Activated effector memory CD4-positive, alpha-beta T cell treated with anti-CD3 and anti-CD28 coated beads, Interleukin-2, amount 50 U/mL, for 16 hours (primary cell): ENCODE results near the gene RASD1.
"Not testable (repeated sequence)": the region's sequence is repeated elsewhere in the genome, so short reads cannot be mapped to it uniquely, and the experiment has no call there.

Experiments
- DNase-seq: peaks from one replicate; pipeline ENCODE4 v3.0.0-alpha.2; 2020

Gene RASD1

DNA sequence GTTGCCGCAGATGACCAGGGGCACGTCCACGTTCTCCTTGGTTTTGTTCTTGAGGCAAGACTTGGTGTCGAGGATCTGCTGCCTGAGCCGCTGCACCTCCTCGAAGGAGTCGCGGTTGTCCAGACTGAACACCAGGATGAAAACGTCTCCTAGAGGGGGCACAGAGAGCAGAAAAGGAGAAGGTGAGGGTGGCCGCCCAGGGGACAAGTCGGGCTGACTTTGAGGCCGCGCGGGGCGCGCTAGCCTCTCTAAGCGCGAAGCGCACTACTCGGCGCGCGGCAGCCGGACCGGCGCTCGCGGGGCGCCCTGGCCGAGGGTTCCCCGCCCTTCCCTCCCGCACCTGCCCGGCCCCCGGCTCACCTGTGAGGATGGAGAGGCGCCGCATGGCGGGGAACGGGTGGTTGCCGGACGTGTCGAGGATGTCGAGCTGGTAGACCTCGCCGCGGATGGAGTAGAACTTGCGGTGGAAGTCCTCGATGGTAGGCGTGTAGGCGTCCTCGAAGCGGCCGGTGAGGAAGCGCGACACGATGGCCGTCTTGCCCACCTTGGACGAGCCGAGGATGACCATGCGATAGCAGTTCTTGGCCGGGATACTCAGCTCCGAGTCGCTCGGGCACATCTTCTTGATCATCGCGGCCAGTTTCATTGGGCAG, 533 bp downstream of the RASD1 start:
- peak; percentile 73 for DNase-seq

DNA sequence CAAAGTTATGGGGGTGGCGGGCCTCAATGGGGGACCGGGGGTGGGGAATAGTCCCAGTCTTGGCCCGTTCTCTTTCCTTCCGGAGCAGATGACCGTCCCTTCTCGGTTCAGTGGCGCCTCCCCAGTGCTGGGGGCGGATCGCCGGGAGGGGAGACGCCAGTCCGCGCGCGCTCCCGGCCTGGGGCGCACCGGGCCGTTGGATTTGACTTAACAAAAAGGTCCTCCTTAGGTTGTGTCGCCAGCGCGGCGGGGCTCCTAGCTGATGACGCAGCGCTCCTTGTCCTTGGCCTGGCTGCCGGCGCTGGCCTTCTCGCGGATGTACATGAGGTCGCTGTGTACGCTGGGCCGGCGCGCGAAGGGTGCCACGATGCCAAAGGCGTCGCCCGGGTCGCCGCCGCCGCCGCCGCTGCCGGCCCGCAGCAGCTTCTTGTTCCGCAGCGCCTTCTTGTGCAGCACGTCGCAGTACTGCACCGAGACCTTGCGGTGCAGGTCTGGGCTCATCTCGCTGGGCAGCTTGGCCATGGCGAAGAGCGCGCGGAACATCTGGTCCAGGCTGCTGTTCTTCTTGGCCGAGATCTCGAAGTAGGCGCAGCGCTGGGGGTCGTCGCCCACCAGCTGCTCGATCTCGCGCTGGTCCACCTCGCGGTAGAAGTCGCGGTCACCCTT, 1.2 kb downstream of the RASD1 start:
- peak; percentile 66 for DNase-seq

DNA sequence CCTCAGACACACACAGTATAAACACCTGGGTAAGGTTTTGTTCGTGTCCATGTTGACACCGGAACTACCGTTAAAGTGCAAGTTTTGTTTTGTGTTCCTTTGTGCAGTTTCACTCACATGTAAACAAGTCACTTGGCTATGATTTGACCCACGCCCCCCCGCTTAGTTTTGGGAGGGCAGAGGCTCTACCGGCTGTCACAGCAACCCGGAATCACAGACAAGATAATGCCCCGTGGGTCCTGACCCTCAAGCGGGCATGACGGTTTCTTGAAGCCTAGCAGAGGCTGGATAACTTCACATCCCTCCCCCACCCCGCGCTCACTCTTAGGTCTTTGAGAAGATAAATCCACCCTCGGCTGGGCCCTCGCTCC, 1.7 kb downstream of the RASD1 start:
- DNase-seq = peak; percentile 59

DNA sequence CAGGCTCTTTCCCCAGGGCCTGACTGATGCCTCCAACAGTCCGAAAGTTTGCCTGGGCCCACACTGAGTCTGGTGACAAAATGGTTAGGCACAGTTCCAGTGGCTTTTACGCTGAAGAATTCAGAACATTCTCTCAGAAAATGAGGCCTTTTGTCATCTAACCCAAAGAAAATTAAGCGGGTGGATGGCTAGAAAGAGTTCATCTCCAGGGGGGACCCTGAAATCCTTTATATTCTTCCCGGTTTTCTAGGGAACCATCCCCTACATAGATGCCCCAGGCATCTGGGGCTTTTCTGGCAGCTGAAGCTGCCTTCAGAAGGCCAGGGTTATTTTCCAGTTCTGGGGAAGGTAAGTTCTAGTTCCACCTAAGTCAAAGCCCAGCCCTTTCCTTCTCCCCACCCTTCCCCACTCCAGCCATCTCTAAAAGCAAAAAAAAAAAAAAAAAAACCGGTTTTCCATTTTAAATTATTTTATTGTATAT, 2.2 kb downstream of the RASD1 start:
- no peak for DNase-seq

DNA sequence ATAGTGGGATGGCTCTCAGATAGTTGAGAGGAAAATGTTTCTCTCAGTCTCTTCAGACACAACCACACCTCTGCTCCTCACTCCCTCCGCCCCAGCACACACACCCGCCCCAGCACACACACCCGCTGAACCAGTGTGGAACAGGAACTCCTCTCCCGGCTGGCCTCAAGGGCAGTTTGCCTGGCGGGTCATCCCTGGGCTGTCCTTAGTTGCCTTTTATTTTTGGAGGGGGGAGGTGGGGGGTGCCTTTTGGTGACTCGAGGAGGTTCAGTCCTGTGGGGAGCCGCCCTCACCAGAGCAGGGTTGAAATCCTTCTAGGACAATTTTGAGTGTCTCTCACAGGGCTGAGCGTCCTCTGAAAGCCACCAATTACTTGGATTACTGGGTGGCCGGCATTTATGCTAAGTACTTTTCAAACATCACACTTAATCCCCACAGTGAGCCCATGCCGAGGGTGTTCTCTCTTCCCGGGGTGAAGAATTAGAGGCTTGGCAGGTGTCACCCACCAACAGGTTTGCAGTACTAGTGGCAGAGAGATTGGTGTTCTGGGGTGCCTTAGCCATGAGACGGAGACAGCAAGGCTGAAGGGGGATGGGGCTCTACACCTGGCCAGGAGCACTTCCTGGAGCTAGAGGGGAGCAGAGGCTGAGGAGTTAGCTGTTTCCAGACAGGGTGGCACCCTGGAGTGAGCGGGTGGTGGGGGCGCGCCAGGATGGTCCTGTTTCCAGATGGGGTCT, 2.8 kb downstream of the RASD1 start:
- peak; percentile 57 for DNase-seq

DNA sequence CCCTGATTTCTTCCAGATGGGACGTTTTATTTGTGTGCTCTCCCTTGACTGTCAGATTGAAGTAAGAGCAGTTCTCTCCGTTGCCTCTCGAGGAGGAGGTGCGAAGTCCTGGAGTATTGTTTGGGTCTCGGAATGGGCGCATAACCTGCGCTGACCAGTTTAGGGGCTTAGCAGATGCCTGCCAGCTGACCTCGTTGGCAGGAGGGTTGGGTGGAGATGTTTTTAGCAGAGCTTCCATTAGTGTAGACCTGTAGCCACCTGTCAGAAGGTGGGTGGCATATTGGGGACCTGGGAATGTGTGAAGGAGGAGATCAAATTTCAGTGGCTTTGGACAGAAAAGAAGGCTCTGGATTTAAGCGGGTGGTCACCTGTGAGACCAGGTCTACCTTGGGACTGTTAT, 3.6 kb downstream of the RASD1 start:
- no peak for DNase-seq

DNA sequence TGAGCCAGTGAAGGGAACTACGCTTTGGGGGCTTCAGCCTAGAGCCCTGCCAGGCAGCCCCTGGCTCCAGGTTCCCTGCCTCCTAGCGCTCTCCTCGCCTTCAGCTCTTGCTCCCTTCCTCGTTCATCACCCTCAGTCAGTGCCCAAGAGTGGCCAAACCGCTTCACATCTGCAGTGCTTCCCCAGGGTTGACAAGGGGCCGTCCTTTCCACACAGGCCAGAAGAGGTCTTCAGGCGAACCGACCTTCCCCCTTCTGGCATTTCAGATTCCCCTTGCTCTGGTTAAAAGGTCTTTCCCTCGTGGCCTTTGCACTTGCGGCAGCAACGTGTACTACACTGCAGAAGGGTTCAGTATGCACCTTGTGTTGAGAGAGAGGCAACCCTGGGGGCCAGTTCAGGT, 4.1 kb downstream of the RASD1 start:
- no peak for DNase-seq

DNA sequence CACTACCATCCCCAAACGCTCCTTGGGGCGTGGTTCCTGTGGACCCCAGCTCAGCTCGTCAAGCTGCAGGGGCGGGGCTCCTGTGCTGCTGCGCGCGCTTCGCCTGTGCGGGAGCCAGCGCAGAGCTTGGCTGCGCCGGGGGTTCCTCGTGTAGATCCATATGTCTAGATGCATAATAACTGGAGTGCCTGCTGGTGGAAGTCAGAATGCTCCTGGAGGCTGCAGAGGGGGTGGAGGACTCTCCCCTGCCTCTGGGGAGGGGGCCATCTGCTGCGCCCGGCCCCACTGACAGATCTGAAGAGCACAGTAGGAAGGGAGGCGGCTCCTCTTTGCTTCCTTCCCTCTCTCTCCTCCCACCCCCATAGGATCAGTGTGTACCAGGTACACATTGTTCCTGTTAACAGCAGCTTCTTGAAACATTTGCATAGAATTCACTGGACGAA, 4.6 kb downstream of the RASD1 start:
- DNase-seq = no peak

DNA sequence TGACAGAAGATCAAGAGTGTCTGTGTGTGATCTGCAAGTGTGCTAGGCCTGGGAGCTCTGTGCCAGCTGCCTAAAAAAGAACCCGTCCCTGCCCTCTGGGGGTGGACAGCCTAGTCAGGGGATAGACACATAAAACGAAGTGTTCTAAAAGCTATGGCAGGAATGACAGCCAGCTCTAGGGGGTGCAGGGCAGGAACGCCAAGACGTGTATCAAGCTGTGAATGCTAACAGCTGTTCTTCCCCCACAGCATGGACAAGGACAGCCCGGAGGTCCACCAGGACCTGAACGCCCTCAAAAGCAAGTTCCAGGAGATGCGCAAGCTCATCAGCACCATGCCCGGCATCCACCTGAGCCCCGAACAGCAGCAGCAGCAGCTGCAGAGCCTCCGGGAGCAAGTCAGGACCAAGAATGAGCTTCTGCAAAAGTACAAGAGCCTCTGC, 5.1 kb downstream of the RASD1 start:
- DNase-seq = no peak

DNA sequence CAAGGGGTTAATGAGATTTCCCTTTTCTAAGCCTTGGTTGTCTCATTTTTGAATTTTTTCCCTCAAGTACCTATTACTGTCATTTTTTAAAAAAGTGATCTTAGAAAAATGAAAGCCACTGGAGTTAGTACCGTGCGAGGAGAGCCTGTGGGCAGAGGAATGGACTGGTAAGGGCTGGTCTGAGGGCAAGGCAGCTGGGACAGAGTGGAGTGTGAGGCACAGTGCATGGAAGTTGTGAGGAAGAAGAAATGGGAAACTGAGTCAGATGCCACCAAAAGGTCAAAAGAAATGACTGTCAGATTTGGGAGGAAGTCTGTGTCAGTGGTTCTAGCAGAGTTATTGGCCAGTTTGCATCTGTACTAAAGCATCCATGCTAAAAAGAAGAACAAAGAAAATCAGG, 8.2 kb downstream of the RASD1 start:
- no peak for DNase-seq

DNA sequence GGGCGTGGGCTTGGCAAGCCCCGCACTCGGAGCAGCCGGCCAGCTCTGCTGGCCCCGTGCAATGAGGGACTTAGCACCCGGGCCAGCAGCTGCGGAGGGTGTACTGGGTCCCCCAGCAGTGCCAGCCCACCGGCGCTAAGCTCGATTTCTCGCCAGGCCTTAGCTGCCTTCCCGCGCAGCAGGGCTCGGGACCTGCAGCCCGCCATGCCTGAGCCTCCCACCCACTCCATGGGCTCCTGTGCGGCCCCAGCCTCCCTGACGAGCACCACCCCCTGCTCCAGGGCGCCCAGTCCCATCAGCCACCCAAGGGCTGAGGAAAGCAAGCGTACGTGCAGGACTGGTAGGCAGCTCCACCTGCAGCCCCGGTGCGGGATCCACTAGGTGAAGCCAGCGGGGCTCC, 9.8 kb downstream of the RASD1 start:
- not testable (repeated sequence) for DNase-seq

DNA sequence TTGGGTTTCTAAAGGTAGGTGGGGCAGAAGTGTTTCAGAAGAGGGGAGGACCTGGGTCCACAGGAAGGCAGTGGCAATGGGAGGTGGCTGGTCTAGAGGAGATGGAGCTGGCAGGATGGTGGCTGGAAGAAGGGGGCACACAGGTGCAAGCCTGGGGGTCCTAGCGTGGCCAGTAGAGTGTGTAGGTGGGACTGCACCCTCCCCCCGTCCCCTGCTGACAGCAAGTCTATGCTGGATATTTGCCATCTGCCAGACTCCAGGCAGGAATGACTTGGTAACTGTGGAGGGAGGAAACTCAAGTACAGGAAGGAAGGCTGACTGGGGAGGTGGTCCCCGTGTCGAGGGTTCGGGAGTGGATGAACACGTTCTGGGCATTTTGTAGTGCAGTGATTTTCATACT, 10.8 kb downstream of the RASD1 start:
- no peak for DNase-seq

DNA sequence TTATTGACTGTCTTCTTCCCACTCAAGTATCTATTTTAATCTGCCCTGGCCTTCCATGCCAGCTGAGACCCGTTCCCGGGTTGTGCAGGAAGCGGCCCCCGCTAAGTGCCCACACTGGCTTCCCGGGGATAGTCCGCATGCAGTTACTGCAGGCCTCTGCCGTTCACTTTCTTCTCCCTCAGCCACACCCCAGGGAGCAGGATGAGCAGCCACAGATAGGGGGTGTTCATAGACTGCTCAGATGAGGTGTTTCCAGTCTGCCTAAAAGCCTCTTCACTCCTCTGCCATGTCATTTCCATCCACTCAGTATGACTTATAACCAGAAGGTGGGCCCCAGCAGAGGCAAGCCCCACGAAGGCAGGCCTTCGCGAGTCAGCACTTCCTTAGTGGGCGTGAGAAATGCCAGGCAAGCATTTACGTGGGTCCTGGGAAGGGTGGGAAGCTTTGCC, 11.7 kb downstream of the RASD1 start:
- no peak for DNase-seq

DNA sequence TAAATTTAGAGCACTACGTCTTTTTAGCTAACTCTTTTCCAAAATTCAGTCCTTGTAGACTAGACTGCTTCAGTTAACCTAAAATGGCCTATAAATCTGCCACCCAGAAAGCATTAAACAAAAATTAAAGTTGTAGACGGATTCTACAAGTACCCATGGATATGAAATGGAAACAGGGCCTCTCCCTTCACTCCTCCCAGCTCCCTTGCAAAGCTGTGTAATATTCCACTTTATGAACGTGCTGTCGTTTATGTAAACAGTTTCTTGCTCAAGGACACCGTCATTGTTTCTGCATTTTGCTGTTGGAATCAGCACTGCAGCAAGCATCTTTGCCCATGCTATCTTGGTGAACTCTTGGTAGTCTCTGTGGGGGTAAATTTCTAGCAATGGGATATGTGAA, 14.3 kb downstream of the RASD1 start:
- no peak for DNase-seq

DNA sequence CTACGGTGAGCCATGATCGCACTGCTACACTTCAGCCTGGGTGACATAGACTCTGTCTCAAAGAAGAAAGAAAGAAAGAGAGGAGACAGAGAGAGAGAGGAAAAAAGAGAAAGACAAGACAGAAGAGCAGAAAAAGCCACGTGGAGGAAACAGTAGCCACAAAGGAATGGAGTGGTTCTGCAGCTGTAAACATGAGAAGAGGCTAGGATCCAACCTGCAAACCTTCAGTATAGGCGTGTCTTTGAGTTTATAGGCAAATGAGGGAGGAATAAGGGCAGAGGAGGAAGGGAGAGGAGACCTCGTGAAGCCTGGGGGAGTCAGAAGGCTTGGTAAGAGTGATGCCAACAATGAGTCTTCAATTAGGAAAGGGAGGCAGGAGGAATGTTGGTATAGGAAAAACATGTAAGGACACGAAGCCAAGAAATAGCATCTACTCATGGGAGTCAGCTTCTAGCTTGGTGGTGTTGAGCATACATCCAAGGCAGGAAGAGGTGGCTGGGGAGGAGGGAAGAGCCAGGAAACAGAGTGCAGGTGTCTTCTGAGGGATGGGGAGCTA, 15.5 kb downstream of the RASD1 start:
- DNase-seq = no peak

DNA sequence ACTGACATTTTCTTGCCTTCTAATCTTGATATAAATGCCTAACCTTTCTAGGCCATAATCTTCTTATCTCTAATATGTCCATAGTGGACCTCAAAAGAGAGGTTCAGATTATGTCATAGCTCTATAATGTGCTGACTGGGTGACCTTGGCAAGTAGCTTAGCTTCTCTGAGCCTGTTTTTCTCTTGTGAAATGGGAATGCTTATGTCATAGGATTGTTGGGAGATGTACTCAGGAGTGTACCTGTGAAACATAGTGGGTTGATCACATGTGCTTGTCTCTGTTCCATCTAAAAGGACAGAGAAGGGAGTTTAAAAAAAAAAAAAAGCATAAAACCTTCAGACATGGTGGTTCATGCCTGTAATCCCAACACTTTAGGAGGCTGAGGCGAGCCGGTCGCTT, 17.0 kb downstream of the RASD1 start:
- DNase-seq = no peak

DNA sequence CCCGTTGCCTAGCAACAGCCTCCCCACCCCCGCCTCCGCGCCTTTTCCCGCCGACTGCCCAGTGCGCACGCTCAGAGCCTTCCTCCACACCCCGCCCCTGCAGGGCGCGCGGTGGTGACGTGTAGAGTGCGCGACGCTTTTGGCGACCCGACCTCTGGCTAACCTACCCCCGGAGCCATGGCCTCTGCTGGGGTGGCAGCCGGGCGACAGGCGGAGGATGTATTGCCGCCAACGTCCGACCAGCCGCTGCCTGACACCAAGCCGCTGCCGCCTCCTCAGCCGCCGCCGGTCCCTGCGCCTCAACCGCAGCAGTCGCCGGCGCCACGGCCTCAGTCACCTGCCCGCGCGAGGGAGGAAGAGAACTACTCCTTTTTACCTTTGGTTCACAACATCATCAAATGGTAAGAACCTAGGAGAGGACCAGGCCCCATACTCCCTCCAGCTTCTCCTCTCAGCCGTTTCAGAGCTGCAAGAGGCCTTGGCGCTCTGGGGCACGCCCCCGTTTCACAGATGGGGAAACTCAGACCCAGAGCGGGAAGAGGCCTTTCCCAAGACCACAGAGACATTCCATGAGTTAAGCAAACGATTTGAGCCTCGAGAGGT, 19.2 kb downstream of the RASD1 start, which contains the start of gene MED9:
Gene MED9, plus strand, starts transcription at position 136 of the 603 bp plus-strand sequence. Its CDS starts 42 bp downstream, at position 178.
- peak; percentile 98 for DNase-seq

DNA sequence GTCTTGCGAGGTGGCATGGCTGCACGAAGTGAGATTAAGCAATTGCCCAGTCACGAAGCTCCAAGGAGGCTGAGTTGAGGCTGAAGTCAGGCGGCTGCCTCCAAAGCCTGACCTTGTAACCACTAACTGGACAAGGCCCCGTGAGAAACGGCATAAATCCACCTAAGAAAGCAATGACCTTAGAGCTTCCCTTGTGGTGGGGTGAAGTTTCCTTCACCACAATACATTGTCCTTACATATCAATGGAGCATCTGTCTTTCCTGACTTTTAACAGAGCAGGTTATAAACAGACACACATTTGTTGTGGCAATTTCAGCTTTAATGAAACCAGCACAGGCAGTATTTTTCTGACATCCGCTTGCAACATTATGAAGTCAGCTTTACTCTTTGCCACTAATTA, 21.9 kb downstream of the RASD1 start:
- DNase-seq = no peak

DNA sequence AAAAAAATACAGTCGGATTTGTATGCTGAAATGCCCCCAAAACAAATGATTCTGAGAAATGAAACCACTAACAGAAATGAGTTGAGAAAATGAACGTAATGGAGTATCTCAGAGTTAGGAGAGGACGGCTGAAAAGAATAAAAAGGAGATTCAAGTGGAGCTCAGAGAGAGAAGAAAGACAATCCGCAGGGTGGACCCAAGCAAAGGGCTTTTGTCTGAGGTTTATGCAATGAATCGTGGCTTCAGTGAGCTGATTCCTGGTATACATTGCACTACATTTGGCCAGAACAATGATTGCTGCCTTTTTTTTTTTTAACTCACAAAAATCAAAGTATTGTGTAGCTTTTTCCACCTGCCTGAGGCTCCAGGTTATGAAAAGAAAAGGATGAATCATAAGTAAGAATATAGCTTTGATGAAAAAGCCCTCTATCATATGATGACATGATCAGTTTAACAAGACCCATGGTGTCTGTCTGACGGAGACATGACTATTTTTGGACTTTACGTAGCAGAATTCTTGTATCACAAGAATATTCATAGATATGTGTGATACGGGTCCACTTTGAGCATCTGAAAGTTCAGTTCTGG, 23.8 kb downstream of the RASD1 start:
- no peak for DNase-seq

DNA sequence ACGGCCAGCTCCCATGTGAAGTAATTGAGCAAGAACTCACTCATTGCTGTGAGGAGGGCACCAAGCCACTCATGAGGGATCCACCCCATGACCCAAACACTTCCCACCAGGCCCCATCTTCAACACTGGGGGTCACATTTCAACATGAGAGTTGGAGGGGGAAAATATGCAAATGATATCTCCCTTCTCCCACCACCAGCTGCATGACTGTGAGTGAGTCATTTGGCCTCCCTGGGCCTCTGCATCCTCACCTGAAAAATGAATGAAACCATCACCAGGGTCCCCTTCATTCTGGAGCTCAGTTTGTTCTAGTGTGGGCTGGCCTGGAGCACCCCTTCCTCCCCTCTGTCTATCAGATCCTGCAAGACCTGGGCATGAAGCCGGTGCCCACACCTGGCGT, 26.2 kb downstream of the RASD1 start:
- no peak for DNase-seq

DNA sequence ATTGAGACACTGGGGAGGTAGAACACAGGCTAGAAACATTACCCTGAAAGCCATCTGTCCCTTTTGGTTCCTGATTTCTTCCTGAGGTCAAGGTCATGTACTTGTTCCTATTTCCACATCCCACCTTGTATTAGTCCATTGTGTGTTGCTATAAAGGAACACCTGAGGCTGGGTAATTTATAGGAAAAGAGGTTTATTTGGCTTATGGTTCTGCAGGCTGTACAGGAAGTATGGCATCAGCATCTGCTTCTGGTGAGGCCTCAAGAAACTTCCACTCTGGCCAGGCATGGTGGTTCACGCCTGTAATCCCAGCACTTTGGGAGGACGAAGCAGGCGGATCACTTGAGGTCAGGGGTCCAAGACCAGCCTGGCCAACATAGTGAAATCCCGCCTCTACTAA, 26.8 kb downstream of the RASD1 start:
- no peak for DNase-seq

DNA sequence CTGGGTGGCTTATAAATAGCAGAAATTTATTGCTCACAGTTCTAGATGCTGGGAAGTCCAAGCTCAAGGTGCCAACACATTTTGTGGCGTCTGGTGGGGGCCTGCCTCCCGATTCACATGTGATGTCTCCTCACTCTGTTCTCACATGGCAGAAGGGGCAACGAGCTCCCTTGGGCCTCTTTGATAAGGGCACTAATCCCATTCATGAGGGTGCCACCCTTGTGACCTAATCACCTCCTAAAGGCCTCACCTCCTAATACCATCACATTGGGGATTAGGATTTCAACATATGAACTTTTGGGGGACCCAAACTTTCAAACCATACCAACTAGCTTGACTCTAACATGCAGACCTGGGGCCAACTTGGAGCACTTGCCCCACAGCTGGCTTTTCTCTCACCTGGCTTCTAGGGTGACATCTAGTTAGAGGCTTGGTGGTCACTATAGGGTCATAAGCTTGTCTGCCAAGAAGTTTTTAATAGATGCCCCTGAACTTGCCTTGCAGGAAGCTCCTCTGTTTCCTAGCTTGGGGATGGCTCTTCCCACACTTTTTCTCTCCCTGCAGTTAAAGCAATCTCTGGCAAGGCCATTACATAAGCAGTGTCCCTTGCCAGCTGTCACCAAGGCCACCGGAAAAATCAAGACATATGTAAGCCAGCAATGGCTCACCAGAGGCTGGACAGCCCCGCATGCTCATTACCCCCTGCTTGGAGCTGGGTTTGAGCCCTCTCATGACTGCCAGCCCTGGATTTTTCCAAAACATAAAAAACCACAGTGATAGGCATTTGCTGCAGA, 27.8 kb downstream of the RASD1 start:
- no peak for DNase-seq
